Stimulated activated CD4-positive, alpha-beta T cell treated with anti-CD3 and anti-CD28 coated beads, Interleukin-15, amount 100 ng/mL, for 1 hour (primary cell): ENCODE data around the gene MKRN2.
"Not testable (repeated sequence)": the region's sequence is repeated elsewhere in the genome, so short reads cannot be mapped to it uniquely, and the experiment has no call there.

ENCODE experiments used
- DNase-seq, 2 donors: peaks; one replicate each; pipeline ENCODE4 v3.0.0-alpha.2; 2020; ENCODE audit warnings: low read depth in 1 of 2, low spot score in 1 of 2

Gene MKRN2, protein sequence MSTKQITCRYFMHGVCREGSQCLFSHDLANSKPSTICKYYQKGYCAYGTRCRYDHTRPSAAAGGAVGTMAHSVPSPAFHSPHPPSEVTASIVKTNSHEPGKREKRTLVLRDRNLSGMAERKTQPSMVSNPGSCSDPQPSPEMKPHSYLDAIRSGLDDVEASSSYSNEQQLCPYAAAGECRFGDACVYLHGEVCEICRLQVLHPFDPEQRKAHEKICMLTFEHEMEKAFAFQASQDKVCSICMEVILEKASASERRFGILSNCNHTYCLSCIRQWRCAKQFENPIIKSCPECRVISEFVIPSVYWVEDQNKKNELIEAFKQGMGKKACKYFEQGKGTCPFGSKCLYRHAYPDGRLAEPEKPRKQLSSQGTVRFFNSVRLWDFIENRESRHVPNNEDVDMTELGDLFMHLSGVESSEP

DNA sequence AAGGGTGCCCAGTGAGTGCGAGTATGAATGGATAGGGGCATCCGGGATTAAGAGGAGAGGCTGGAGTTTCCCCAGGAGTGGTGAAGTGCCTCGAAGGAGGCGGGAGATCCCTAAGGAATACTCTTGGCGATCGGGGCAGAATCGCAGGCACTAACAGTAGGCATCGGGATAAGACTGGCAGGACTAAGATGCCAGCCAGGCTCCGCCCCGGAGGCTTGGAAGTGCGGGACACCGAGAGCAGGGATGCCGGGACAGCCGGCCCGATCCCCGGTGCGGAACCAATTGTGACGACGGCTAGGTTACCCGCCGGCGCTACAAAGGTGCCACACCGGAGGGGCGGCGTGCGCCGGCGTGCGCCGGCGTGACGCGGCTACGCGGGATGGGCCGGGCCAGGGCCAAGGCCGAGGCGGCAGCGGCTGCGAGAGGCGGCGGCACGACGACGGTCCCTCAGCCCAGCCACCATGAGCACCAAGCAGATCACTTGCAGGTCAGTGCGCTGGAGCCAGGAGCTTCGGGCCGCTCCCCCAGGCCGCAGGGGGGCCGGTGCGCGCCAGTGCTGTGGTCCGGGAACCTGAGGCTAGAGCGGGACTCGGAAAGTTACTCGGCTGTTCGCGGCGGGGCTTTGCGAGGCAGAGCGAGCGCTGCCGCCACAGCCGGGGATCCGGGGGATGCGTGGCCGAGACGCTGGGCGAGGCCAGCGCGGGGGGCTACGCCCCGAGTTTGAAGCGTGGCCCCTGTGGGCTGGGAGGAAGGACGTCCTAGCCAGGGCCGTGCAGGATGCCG, at the start of gene MKRN2:
Gene MKRN2 (plus strand): TSS at position 398 of the 783 bp plus-strand sequence. CDS start 64 bp downstream, at position 462.
- DNase-seq = peak; percentile 76 to 84

DNA sequence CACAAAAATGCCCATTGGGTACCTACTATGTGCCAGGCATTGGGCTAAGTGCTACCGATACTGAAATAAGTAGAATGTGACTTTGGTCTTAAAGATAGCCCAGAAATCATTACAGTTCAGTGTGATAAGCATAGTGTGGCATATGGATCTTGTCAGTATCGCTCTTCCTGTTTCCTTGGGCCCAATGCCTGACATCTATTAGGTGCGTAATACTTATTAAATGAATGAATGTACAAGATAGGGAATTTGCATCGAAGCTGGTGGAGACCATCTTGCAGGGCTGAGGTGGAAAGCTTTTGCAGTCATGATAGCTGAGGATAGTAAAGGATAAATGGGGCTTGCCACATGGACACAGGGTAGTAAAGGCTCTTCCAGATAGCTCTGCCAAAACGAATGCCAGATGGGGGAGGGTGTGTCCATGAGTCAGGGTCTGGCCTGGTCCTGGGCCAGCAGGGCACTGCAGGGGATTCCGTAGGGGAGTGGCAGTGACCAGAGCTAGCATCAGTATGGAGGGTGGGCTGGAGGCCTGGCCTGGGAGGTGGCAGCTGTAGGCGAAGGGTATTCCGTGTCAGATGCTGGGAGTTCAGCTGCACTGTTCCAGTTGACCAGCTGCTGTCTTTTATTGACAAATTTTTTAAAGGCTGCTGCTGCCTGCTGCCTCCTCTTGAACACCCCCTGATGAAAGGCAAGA, 49.2 kb upstream of the MKRN2 start:
- DNase-seq = no peak

GRCh38 chr3:12508291-12508700, 48.6 kb upstream of the MKRN2 start:
- DNase-seq = no peak

- DNase-seq = no peak
Measured at GRCh38 chr3:12509466-12509865, 47.4 kb upstream of the MKRN2 start.

DNA sequence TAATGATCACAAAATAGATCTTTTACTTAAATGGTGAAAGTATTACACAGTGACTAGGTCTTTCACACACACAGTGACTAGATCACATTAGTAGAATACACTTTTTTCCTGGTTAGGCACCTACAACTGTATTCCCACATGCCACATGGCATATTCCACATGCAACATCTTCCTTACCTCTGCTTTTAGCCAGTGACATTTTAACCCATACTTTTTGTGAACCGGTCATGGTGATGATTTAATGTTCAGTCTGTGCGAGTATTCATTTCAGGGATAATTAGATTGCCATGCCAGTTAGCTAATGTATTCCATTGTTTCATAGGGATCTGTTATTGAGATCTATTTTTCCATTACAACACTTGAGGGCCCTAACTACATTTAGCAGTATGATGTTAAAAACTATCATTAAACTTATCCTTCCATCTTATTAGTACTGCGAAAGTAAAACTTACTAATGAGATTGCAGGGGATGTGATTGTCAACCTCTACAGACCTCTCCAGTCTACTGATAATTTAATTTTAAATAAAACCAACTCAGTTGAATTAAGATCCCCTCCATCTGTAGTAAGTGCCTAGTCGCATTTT, 44.3 kb upstream of the MKRN2 start:
- DNase-seq = no peak

DNA sequence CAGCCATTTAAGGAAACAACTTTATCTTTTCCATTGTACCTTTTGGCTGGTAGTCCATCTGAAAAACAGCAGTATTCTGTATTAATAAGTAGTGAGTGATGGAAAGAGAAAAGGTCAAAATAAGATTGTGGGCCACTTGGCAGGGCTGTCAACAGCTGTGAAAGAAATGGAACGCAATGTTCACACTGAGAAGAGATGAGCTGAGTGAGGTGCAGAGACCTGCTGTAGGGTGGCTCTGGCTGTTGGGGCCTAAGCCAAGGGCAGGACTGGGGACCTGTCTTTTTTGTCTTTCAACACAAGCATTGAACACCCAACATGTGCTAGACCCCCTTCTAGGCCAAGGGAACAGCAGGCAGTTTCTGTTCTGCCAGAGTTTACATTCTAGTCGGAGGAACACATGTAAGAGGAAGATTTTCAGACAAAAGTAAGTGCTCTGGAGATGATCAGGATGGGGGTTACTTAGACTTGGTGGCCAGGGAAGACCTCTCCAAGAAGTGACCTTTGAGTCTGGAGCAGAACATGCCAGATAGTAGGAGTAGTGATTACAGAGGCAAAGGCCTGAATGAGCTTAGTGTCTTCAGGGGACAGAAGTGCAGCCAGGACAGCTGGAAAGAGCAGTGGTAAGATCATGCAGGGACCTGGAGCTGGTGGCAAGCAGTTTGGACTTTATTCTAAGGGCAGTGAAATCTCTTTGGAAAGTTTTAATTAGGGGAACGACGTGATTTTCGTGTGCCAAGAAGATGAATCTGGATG, 43.0 kb upstream of the MKRN2 start:
- DNase-seq = no peak

DNA sequence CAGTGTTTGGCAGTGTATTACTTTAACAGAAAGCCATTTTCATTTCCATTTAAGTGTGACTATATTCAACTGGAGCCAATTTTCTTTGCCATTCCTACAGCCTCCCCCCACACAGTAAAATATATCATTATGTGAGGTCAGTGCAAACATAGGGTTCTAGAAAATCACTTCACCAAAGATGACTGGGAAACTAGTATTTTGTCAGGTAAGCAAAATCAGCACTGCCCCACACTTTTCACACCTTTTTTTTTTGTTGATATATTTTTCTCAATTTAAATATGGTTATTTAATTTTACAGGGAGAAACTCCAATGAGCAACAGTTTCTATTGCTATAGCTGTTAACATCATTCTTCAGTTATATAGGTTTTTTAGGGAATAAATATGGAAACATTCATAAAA, 41.3 kb upstream of the MKRN2 start:
- DNase-seq = no peak

- DNase-seq = no peak
Measured at GRCh38 chr3:12516873-12517272, 40.0 kb upstream of the MKRN2 start.

GRCh38 chr3:12518261-12519028, 38.4 kb upstream of the MKRN2 start:
- no peak for DNase-seq

- DNase-seq = no peak
Measured at GRCh38 chr3:12521010-12521409, 35.9 kb upstream of the MKRN2 start.

DNA sequence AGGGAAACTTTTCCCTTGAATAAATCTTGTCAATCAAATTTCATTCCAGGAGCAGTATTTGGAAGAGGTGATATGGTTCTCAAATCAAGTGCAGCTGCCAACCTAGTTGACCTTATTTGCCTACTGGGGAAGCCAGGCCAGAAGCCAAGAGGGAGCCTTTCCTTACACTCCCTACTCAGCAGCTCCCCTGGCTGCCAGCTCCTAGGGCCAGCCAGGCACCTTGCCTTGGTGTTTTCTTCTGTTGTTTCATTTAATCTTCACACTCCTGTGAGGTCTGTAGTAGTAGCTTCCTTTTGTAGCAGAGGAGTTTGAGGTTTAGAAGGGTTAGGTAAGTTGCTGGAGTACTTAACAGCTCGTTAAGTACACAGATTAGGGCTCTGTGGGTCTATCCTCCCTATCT, 34.2 kb upstream of the MKRN2 start:
- no peak for DNase-seq

DNA sequence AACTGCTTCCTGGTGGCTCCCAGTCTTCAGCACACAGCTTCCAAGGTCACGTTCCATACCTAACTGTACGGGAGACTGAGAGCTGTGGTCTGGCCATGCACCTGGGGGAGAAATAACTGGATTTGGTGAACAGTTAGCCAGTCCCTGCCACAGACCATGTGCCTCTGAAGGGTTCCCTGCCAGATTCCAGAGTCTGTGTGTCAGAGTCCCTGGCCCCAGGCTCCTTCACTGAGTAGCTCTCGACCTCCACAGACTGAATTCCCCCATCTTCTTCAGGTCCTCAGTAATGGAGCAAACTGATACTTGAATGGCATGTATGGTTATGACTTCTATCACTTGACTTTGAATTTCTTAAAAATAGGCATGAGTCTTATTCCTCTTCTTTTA, 29.1 kb upstream of the MKRN2 start:
- DNase-seq = no peak

DNA sequence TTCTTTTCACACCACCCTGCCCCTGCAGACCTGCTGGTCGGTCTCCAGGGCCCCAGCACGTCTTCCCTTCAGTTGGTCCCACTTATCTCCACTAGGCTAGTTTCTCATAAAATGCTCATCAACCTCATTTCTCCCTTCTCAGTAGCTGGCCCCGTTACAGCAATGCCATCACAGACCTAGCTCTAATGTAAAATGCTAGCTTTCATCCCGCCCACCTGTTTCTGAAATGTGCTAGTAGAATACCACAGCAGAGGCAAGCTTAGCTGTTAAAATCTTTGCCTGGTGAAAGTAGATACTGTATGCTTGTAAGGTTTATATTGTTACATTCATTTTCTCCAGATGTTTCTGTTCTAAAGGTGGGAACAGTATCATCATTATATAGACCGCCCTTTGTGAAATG, 24.7 kb upstream of the MKRN2 start:
- no peak for DNase-seq

DNA sequence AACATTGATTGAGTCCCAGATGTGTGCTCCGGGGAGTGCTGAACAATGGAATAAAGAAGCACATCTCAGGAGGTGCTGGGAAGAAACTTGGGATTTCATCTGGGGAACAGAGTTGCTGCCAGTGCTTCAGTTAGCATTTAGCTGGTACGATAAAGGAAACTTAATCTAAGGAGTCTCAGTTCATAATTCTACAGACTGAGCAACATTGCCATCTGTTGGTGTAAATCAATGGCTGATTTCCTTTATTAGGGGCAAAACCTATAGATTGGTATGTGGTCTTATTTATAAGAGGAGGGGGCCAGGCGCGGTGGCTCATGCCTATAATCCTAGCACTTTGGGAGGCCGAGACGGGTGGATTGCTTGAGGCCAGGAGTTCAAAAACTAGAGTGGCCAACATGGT, 20.5 kb upstream of the MKRN2 start:
- DNase-seq = no peak

DNA sequence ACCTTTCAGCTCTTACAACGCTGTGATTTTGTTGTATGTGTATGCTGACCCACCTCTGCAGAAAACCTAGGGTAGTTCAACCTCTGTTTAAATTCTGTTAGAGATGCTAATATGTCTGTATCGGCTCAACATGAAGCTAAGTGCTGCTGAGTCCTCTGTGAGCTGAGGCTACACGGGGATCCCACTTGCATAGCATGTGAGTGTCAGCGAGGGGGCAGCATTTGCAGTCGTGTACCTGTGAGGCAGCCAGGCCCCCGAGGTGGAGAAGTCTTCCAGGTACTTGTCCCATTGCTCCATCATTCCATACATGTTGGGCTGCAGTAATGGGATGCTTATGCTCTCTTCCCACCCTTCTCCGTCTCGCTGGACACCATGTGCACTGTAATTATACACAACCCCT, 15.3 kb upstream of the MKRN2 start:
- no peak for DNase-seq

DNA sequence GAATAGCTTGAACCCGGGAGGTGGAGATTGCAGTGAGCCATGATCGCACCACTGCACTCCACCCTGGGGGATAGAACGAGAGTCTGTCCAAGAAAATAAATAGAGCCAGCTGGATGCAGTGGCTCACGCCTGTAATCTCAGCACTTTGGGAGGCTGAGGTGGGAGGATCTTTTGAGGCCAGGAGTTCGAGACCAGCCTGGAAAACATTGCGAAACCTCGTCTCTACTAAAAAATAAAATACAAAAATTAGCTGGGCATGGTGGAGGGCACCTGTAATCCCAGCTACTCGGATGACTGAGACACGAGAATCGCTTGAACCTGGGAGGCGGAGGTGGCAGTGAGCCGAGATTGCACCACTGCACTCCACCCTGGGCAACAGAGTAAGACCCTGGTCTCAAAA, 13.4 kb upstream of the MKRN2 start:
- not testable (repeated sequence) for DNase-seq

- no peak for DNase-seq
Measured at GRCh38 chr3:12544652-12545472, 12.0 kb upstream of the MKRN2 start.

- no peak for DNase-seq
Measured at GRCh38 chr3:12545473-12545791, 11.5 kb upstream of the MKRN2 start, which contains the start of gene MKRN2OS. MKRN2OS (minus strand) TSS chr3:12545499; CDS start chr3:12545464, 35 bp downstream.
